Dedifferentiated amniotic fluid mesenchymal stem cell (primary cell): ENCODE data around the gene ANO3.
"Not testable (repeated sequence)": the region's sequence is repeated elsewhere in the genome, so short reads cannot be mapped to it uniquely, and the experiment has no call there.

Experiments
- DNase-seq: peaks from one replicate; pipeline ENCODE4 v3.0.0-alpha.2; 2016; ENCODE audit errors: extremely low spot score

ANO3 gene

DNA sequence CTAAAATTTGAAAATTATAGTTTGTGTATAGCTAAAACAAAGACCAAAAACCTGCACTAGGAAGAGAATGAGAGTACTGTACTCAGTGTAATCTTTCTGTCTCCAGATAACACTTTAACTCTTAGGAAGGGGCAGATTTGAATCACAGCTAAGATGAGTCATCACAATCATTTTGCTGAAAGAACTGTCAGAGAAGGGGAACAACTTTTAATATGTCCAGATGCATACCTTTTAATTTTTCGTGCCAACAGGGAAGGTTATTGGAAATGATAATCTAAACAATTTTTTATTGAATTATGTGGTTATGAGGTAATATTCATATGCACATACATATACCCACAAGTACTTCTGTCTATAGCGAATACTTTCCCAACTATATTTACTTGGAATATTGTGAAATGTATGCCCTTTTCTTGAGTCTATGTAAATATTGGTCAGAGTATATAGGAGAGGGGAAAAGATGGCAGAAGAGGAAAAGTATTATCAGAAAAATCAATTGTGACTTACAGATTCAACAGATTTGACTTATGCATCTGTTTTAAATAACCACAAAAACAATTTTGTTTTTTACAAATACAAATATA is 291.2 kb downstream of the ANO3 start:
- no peak for DNase-seq

DNA sequence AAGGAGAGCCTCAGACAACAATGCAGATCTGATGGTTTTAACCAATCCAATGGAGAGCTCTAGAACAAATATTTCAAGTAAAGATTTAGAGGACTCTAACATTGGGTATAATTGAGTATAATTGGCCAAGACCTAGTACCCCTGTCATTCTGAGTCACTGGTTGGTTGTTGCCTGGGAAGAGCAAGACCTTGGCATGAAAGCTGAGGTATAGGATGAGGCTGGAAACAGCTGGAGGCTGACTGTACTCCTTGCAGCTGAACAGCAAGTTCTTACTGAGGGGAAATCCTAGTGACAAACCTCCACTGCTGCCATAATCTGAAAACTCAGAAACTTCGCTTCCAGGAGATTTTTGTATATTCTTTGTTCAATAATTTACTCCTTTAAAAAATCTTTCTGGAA is 294.4 kb downstream of the ANO3 start:
- DNase-seq = no peak

DNA sequence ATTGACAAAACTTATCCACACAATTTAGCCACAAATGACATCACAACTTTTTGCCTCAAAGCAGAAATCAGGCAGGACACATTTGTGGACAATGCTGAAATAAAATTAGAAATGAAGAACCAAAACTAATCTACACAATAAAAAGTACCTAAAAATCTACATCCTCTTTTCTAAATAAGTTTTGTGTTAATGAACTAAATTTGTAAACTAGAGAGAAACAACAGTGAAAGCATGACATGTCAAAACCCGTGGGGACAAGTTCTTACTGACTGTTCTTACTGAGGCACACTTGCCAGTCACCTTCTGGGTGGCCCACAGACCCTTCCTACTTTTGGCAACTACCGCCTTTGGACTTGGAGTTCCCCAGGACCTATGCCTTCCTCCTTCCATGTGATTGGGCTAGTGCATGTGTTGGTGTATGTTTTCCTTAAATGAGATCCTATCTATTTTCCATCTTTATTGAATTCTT is 300.8 kb downstream of the ANO3 start:
- DNase-seq = no peak

DNA sequence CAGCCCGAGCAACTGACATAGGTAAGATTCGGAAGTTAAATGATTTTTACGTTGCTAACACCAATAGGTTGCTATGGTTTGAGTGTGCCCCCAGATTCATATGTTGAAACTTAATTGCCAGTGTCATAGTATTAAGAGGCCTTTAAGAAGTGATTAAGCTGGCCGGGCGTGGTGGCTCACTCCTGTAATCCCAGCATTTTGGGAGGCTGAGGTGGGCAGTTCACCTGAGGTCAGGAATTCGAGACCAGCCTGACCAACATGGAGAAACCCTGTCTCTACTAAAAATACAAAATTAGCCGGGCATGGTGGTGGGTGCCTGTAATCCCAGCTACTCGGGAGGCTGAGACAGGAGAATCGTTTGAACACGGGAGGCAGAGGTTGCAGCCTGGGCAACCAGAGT is 311.4 kb downstream of the ANO3 start:
- not testable (repeated sequence) for DNase-seq

DNA sequence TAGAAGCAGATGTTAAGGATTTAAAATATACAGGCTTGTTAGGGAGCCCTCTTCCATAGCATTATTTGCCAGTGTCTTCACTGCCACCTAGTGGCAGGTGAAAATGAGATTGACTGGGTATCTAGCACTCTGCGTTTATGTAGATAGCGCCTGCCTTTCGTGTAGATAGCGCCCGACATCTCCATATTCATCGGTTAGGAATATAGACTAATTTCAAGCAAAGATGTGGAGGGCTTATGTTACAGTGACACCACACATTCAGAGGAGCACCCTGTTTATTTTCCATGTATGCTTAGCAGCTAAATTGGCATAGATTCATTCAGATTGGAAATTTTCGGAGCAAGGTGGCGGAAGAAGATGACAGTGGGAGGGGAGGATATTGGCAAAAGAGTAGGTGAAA is 318.0 kb downstream of the ANO3 start:
- DNase-seq = peak; percentile 19

DNA sequence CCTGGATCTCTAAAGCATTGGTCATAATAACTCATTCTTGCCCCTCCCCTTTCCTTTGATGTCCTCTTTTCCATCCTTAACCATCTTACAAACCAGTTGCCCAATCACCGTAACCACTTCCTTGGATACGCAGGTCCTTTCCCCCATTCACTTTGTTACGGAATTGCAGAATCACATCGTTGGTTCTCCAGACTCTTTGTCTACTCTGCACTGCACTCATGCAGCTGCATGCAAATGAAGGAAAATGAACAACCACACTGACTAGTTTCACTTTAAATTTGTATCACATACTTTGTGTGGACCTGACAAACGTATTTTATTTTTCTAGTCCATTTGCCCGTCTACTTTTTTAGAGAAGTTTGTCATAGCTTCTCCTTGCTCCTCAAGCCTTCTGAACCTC is 320.0 kb downstream of the ANO3 start:
- no peak for DNase-seq

DNA sequence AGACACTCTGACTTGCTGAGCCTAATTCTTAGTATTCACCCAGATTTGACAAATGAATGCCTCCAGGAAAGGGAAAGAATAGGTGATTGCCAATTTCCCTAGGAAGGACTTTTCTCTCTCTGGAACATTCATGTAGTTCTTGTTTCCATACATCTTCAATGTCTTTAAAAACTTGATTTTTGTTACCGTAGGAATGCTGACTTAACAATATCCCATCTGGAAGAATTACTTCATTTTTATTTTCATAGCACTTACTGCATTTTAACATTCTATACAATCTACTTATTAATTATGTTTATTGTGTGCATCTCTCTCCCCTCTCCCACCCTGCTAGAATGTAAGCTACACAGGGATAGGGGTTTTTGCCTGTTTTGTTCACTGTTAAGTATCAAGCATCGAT is 323.4 kb downstream of the ANO3 start:
- no peak for DNase-seq

DNA sequence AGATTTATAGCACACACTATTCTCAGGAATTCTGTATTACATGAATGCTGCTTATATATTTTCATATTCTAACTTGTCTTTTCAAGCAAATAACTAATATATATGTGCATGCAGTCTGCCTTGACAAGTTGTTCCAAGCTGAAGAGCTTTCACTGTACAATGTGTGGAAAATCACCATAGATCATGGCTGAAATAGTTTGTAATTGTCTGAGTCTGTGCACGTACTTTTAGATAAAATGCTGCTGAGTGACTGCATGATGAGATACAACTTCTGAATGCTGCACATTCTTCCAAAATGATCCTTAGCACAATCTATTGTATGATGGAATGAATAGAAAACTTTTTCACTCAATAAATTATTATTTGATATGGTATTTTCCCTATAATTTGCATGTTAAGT is 331.0 kb downstream of the ANO3 start:
- no peak for DNase-seq

DNA sequence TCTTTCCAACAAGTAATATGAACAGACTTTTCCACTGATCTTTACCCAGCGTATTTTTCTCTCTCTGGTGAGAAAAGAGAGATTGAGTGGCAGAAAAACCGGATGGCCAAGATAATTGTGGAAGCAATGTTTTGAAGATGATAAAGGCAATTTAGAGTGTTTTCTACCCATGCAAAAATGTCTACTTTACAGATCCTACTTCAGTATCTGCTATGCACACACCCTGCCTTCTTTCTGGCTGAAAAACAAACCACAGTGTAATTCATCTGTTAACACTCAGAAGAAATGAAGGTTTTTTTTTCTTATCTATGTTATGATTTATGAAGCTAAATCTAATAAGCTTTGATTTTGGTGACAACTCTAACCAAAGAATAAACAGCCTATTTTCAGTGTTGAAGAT is 333.1 kb downstream of the ANO3 start:
- no peak for DNase-seq

DNA sequence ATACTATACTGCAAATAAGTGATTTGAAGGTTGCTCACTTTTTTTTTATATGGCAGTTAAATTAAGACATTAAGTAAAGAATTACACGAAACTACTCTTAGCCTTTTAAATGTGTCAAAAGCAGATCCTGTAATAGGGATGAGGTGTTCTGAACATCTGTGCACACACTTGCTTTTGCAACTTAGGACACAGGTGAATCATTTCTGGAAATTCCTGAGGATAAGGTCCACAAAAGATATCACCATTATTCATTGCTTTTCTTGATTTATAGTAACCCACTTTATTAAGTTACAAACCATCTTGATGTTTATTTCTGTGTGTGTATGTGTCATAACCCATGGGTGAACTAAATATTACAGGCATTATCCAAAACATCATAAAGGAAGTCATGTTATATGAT is 334.0 kb downstream of the ANO3 start:
- no peak for DNase-seq

DNA sequence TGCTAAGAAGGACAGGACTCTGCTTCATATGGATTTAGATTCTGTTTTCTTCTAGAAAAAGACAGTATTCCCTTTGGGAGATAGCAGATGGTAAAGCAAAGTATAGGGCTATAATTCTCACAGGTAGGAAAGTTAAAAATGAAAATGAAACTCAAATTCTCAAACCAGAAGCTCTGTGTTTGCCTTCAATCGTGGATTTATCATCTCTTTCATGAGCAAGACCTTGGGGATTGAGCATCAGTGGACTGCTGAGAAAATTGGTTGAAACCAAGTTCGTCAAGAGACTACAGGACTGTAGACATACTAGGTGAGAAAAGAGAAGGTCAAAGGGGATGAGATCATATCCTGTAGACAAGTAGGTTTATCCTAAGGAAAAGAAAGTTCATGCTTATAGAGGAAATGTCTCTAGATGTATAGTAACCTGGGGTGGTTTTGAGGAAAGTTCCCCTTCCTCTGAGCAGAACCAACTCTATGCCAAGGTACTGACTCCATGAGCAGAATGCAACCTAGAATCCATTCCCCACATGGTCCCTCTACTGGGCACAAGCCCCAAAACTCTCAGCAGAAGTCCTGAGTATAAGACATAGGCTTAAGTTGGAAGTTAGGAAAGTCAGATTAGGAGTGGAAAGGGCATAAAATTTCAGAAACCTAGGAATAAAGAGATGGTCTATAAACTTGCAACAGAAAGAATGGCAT is 343.5 kb downstream of the ANO3 start:
- no peak for DNase-seq

DNA sequence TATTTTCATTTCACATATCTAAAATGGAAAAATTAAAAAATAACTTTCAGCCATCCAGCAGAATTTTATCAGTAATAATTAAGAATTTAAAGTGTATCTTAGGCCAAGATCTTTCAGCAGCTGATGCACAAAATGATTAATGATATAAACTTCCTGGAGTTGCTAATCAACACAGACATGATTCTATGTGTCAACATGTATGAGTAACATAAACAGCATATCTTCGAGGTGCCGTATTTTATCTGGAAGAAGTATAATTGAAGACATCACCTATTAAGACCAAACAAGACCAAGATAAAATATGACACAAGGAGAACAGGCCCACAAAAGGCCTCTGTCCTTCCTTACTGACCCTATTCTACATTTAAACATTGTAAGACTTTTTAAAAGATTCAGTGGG is 344.7 kb downstream of the ANO3 start:
- DNase-seq = no peak

DNA sequence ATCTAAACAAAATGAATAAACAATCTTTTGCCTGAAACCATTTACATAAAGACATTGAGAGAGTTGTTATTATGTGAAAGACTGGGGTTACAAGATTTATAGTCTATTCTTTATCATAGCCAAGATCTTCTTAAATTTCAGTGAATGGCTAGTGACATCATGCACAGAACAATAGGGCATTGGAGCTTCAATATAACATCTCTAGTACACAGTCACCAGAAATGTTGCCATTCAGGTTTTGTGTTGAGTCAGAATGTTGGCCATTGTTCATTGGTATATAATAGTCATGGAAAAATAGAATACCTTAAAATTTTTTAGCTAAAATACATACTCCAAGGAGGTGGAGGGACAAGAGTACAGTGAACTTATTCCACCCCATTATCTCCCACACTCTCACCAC is 345.6 kb downstream of the ANO3 start:
- DNase-seq = no peak

DNA sequence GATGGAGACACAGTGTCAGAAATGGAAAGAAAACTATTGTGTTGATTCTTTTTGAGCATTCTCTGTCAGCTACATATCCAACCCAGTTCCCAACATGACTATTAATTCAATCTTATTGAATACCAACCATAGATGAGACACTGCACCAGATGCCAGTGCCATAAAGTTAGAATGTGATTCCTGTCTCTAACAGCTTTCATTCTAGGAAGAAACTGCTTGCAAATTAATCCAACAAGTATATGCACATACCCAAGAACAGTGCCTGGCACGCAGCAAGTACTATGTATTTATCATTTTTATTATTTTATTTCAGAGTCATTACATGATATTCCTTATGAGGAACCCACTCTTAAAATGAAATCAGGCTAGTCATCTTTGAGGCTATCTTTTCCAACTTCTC is 355.4 kb downstream of the ANO3 start:
- no peak for DNase-seq

DNA sequence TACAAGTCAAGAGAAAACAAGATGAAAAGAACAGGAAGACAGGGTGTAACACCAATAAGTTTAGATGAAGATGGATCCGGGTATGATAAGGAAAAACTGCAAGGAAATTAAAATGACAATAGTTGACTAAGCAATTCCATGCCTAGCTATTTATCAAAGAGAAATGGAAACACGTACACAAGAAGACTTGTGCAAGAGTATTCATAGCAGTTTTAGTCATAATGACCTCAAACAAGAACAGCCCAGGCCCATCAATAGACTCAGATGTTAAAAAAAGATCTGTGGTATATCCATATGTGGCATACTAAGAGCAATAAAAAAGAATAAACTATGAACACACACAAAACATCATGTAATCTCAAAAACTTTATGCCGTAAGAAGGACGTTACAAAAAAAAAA is 356.8 kb downstream of the ANO3 start:
- DNase-seq = no peak

DNA sequence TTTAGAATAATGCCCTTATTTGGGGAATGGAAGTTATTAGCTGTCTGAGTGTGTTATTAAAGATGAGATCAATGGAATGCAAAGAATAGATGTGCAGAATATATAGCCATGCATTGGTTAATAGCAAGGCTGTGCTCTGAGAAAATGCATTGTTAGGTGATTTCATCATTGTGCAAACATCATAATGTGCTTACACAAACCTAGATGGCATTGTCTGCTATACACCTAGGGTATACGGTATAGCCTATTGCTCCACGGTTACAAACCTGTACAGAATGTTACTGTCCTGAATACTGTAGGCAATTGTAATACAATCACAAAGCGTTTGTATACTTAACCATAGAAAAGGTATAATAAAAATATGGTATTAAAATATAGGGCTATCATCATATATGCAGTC is 364.4 kb downstream of the ANO3 start:
- no peak for DNase-seq

DNA sequence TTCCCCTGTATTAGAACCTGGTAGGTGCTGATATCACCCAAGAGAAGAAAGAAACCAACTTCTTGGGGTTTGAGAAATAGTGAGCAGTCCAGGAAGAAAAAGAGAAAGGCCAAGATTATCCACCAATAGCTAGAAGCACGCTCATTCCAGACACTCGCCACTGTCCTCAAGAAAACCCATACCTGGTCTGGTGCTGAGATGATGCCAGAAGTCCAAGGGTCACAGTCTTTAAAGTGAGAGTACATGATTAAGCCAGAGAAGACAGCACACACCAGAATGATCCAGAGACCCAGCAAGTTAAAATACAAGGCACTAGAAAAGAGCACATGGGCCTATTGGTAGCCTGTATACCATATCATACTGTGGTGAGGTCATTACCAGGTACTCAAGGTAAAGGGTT is 366.3 kb downstream of the ANO3 start:
- DNase-seq = no peak

DNA sequence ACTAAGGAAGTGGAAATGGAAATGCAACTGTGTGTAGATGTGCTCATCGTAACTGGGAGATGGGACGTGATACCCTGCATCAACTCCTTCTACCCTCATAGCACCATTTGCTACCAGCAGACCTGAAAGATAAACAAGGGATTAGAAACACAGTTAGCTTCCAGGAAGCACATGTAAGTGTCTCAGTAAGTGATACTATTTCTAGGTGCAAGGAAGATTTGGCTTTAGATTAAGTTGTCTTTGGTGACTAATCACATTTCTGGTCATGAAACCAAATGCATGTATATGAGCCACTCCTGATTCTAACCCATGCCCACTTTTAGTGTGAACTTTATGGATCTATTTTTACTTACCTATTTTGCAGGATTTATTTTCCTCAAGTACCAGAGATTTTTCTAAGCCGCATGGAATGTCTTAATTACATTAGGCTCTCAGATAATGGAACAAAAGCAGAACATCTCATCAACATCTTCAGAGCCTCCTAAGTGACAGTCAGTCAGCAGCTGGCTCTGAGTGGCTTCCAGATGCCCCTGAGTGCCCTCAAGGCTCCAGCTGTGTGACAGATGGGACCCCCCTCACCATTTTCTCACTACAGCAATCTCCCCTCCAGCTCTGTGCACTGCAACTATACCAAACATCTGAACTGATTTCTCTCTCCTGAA is 368.8 kb downstream of the ANO3 start:
- no peak for DNase-seq

DNA sequence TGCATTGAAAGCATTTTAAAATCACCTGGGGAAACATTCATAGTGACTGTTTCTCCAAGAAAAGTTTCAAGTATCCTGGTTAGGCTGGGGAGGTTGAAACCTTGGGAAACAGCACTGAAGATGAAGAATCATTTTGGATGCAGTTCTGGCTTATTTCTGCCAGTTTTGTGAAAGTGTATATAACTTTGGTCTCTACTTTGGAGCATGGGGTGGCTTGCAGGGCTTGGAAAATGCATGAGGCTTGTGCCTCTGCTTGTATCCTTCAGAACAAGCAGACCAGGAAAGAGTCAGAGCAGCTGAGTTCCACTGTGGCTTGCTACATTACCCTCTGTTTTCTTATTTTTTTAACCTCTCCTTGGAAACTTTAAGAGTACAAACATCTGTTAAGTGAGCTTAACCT is 370.5 kb downstream of the ANO3 start:
- no peak for DNase-seq

DNA sequence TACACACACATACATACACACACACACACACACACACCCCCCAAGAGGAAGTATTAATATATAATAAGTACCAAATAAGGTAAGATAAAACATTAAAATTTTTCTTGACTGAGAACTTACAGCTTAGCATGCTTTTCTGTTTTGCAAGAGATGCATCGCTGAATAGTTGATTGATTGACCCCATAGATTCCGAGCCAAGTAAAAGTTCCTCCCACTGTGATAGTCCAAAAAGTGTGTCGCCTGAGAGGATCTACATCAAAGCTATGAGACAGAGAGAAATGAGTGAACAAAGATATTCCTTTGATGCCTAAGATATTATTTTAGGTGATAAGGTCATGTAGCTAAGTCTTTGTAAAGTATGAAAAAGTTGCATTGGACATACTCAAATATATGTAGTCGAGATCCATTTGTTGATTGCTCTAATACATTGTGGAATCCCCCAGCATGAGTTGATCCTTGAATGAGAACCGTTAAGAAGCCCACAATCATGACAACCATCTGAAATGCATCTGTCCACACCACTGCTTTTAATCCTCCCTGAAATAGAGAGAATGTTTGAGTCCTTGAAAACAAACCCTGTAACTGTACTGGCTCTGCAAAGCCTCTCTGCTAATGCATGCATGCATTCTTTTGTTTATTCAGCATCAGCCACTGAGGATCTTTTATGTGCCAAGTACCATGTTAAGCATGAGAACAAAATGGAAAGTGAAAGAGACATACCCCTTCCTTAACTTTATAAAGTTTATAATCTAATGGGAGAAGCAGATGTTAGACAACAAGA is 371.7 kb downstream of the ANO3 start:
- peak; percentile 42 for DNase-seq

DNA sequence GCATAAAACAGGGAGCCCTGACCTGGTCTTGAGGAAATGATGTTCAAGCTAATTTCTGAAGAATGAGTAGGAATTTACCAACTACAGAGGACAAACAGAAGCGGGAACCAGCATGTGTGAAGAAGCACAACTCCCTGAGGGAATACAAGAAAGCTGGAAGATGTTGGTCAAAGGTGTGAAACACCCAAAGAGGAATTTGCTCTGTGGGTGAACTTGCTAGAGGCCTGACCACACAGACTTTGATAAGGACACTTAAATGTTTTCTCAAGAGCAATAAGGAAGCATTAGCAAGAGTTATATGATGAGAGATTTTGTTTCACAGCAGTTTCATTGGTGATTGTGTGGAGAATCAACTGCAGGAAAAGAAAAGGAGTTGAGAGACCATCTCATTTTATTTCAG is 372.3 kb downstream of the ANO3 start:
- no peak for DNase-seq

DNA sequence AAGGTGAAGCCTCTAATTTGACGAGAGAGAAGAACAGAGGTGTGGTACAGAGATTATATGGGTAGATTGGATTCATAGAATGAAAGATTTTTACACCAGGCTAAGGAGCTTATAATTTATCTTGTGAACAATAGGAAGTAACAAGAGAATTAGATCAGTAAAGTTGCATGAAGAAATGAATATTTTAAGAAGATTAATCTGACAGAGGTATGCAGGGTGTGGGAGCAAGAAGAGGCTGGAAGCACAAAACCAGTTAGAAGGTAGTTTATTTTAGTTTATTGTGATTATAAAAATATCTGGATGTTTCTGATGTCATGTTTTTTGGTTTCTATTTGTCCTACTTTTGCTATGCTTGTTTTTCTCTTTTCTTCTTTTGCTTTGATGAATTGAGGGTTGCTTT is 374.3 kb downstream of the ANO3 start:
- DNase-seq = no peak
